GM12878 (cell line): ENCODE results near the gene TNK2. TPM values are rescaled to one million over a fixed set of nuclear protein-coding genes. Genes with fewer than 3 reads are reported as not detected.
"Not testable (repeated sequence)": the region's sequence is repeated elsewhere in the genome, so short reads cannot be mapped to it uniquely, and the experiment has no call there.

ENCODE experiments used
- ATAC-seq: fragments of 200-7000 bp; cut with Tn5 transposase; 3 replicates; pipeline ENCODE4 v1.9.1; 2020; ENCODE audit warnings: mild to moderate bottlenecking, moderate library complexity
- BruUV-seq: library from RNA; stranded (reverse); fragments of 400-500 nt; replicated peaks from 2 replicates; lab custom pipeline; 2021; lab: Mats Ljungman, UMichigan
- CTCF ChIA-PET: fragments of 300-600 bp; sonication (Branson Sonifier 250); formaldehyde crosslinking; extraction: SDS; loops from one replicate; lab custom pipeline; 2021; ENCODE audit warnings: inconsistent platforms; lab: Yijun Ruan, JAX
- POLR2A ChIA-PET: fragments of 350-600 bp; formaldehyde crosslinking; extraction: SDS; loops from one replicate; lab custom pipeline; 2021; ENCODE audit warnings: inconsistent platforms; lab: Charles Lee
- RAD21 ChIA-PET: fragments of 300-600 bp; sonication (Branson Sonifier 250); formaldehyde crosslinking; loops from one replicate; lab custom pipeline; 2023; ENCODE audit warnings: antibody characterized with exemption; ENCODE audit not compliant: unreplicated experiment; lab: Charles Lee
- SMC1A ChIA-PET: fragments of 300-600 bp; sonication (Branson Sonifier 250); formaldehyde crosslinking; loops from one replicate; lab custom pipeline; 2023; ENCODE audit not compliant: unreplicated experiment, uncharacterized antibody; lab: Charles Lee
- DNase-seq: peaks from one replicate; pipeline ENCODE4 v3.0.0-alpha.2; 2011; ENCODE audit warnings: low read depth, low spot score
- FAIRE-seq: peaks from 3 replicates; lab custom pipeline; 2011; peaks lifted over from hg19 to GRCh38; lab: Jason Lieb, UNC
- H2AFZ ChIP-seq: 2 replicates; pipeline ENCODE4 v1.6.0; 2011; ENCODE audit warnings: low read depth, low read length, control low read depth; ENCODE audit not compliant: control insufficient read depth
- H3K27ac ChIP-seq: 2 replicates; pipeline ENCODE4 v1.5.1; 2011; ENCODE audit warnings: control low read depth; ENCODE audit not compliant: control insufficient read depth, insufficient read depth
- H3K27me3 ChIP-seq, 2 experiments: replicated peaks in 1 of 2; 2 replicates each; pipeline versions ENCODE4 v1.6.0 to v1.6.1; 2011; ENCODE audit warnings: low read length in 1 of 2; ENCODE audit not compliant: control insufficient read depth in 2 of 2, insufficient read depth in 2 of 2
- H3K36me3 ChIP-seq, 2 experiments: 2 replicates each; pipeline ENCODE4 v1.5.1; 2011; ENCODE audit warnings: low read length in 1 of 2; ENCODE audit not compliant: control insufficient read depth in 2 of 2, insufficient read depth in 2 of 2
- H3K4me1 ChIP-seq: 2 replicates; pipeline ENCODE4 v1.6.1; 2011; ENCODE audit warnings: mild to moderate bottlenecking, low read length, moderate library complexity, mixed read lengths; ENCODE audit not compliant: control insufficient read depth, insufficient read depth
- H3K4me2 ChIP-seq: 2 replicates; pipeline ENCODE4 v1.6.0; 2011; ENCODE audit warnings: control low read depth; ENCODE audit not compliant: control insufficient read depth, insufficient read depth
- H3K4me3 ChIP-seq: fragments of 200-600 bp; sonication (generic); 2 replicates; pipeline ENCODE4 v1.5.1; 2016
- H3K79me2 ChIP-seq: 2 replicates; pipeline ENCODE4 v1.6.0; 2011; ENCODE audit warnings: low read length; ENCODE audit not compliant: control insufficient read depth, insufficient read depth
- H3K9ac ChIP-seq: 2 replicates; pipeline ENCODE4 v1.8.0; 2011; ENCODE audit warnings: low read length, control low read depth, mixed read lengths; ENCODE audit not compliant: control insufficient read depth, insufficient read depth
- H3K9me3 ChIP-seq: replicated peaks from 3 replicates; pipeline ENCODE4 v1.5.1; 2011; ENCODE audit warnings: mild to moderate bottlenecking, low read length; ENCODE audit not compliant: control insufficient read depth, insufficient read depth
- H4K20me1 ChIP-seq: 2 replicates; pipeline ENCODE4 v1.6.0; 2011; ENCODE audit not compliant: control insufficient read depth, insufficient read depth
- ZNF622 ChIP-seq: fragments of 450-650 bp; IDR thresholded peaks from 2 replicates; pipeline ENCODE4 v1.6.1; 2017; ENCODE audit warnings: mild to moderate bottlenecking, inconsistent platforms
- WGBS: methylation state at CpG from one replicate; pipeline ENCODE4 v1.1.6; 2016; ENCODE audit warnings: low lambda C conversion rate; ENCODE audit not compliant: insufficient replicate concordance, insufficient coverage; ENCODE audit errors: missing lambda C conversion rate; 5-methylcytosine and 5-hydroxymethylcytosine counted together
- in situ Hi-C: fragments of 300-500 bp; cut with MboI; formaldehyde crosslinking; loops from 9 replicates; pipeline ENCODE4 v1.14.3; 2018; ENCODE audit warnings: mixed read lengths
- intact Hi-C: fragments of 100-400 bp; cut with micrococcal nuclease; formaldehyde crosslinking; loops from one replicate; pipeline ENCODE4 v1.14.2; 2022; ENCODE audit not compliant: unreplicated experiment
- polyA plus RNA-seq, 11 experiments: library from polyadenylated mRNA; depleted of rRNA in 4 of 11; unstranded in 6 of 11; stranded (reverse) in 5 of 11; fragments of >200 nt; fragmentation: Nextera tagmentation in 4 of 11; fragmentation: Illumina TruSeq in 1 of 11; extraction: Ambion mirVana in 4 of 11; extraction: Trizol in 1 of 11; gene quantifications; 1 replicate in 1 of 11; 2 replicates in 10 of 11; pipeline versions ENCODE4 v1.2.1 to v1.2.3, GENCODE V29; 2011 to 2016; ENCODE audit warnings: inconsistent platforms in 2 of 11, missing spikeins in 2 of 11, low read depth in 1 of 11
- total RNA-seq, 4 experiments: library from RNA; depleted of rRNA in 3 of 4; stranded (reverse); fragments of >200 nt in 3 of 4; fragmentation: Illumina TruSeq in 1 of 4; extraction: Trizol in 1 of 4; gene quantifications; 2 replicates each; pipeline versions ENCODE4 v1.2.1 to v1.2.3, GENCODE V29; 2013 to 2021

TNK2 gene
- total and polyA plus RNA-seq, 10 of the 15 experiments (the other 5 are each of a cell fraction or from before 2014, with no cell fraction given), result 0.13 to 47.8 (median 10.8) TPM

DNA sequence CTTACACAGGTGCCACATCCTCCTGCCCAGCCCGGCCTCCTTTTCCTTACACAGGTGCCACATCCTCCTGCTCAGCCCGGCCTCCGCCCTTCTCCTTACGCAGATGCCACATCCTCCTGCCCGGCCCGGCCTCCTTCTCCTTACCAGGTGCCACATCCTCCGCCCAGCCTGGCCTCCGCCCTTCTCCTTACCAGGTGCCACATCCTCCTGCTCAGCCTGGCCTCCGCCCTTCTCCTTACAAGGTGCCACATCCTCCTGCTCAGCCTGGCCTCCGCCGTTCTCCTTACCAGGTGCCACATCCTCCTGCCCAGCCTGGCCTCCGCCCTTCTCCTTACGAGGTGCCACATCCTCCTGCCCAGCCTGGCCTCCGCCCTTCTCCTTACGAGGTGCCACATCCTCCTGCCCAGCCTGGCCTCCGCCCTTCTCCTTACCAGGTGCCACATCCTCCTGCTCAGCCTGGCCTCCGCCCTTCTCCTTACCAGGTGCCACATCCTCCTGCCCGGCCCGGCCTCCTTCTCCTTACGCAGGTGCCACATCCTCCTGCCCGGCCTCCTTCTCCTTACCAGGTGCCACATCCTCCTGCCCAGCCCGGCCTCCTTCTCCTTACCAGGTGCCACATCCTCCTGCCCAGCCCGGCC is 92.0 kb downstream of the TNK2 start:
- SMC1A ChIA-PET, H3K9ac ChIP-seq, H3K79me2 ChIP-seq, CTCF ChIA-PET, H3K9me3 ChIP-seq, H3K4me3 ChIP-seq, DNase-seq, H3K27me3 ChIP-seq, H2AFZ ChIP-seq, H4K20me1 ChIP-seq, H3K27ac ChIP-seq, POLR2A ChIA-PET, H3K4me2 ChIP-seq, FAIRE-seq, BruUV-seq, H3K4me1 ChIP-seq, RAD21 ChIA-PET, H3K36me3 ChIP-seq, intact Hi-C loops, ATAC-seq: not testable (repeated sequence)
- WGBS, result 71% methylated on average over 20 of the region's 23 CpGs
- in situ Hi-C loops, result loop anchor here (10.0 kb wide), 1 partner anchor 62 kb away; no protein-coding TSS in a partner anchor

- Histone ChIP-seq H3K27ac (no peak overlapping the region), H3K9ac (no peak overlapping the region), H4K20me1 (no peaks in the 10 kb centered on the region), H3K27me3 (no peaks in the 10 kb centered on the region; a peak in 1 of 4 replicates), H2AFZ (no peak overlapping the region), H3K36me3 (no peaks in the 10 kb centered on the region), H3K9me3 (no peaks in the 10 kb centered on the region), H3K79me2 (no peaks in the 10 kb centered on the region), H3K4me1 (no peaks in the 10 kb centered on the region), H3K4me2 (no peak overlapping the region), H3K4me3 (no peak overlapping the region)
- POLR2A ChIA-PET, result no interaction called here
- DNase-seq (no peak), ATAC-seq (no peak), FAIRE-seq (no peak)
- intact Hi-C loops, result no loop called here
- in situ Hi-C loops, result loop anchor here (10.0 kb wide), 1 partner anchor 60 kb away; no protein-coding TSS in a partner anchor
- SMC1A ChIA-PET, result no interaction called here
- no TSS peak for BruUV-seq
- WGBS, result 53% methylated on average over 18 of the region's 18 CpGs
- RAD21 ChIA-PET, result no interaction called here
- no peak for TF ChIP-seq ZNF622
- CTCF ChIA-PET, result interaction anchor here (0.9 kb wide), 1 partner anchor 29 kb away, joined by 4 read pairs; no protein-coding TSS in a partner anchor
Measured at GRCh38 chr3:195815169-195815771, 93.1 kb downstream of the TNK2 start.
